GM19463 (cell line): ENCODE measurements around the gene AEN.

ENCODE experiments used
- ATAC-seq: cut with Tn5 transposase; IDR thresholded peaks from one replicate; pipeline ENCODE4 v1.9.1; 2021; ENCODE audit warnings: mild to moderate bottlenecking, moderate library complexity; ENCODE audit not compliant: unreplicated experiment

AEN gene

GRCh38 chr15:88620995-88621772, at the start of gene AEN:
Gene AEN, plus strand, starts transcription at chr15:88621340. Its CDS starts 4,870 bp downstream, at chr15:88626210.
- ATAC-seq: peak; percentile 95

GRCh38 chr15:88571852-88572259, 49.3 kb upstream of the AEN start:
- ATAC-seq: no peak

GRCh38 chr15:88574077-88574476, 47.1 kb upstream of the AEN start:
- no peak for ATAC-seq

- no peak for ATAC-seq
Measured at GRCh38 chr15:88574655-88575054, 46.5 kb upstream of the AEN start.

GRCh38 chr15:88579322-88579721, 41.8 kb upstream of the AEN start:
- ATAC-seq: no peak

GRCh38 chr15:88580532-88580931, 40.6 kb upstream of the AEN start:
- no peak for ATAC-seq

GRCh38 chr15:88586401-88587162, 34.6 kb upstream of the AEN start:
- ATAC-seq: no peak

- ATAC-seq: no peak
Measured at GRCh38 chr15:88590759-88591158, 30.4 kb upstream of the AEN start.

GRCh38 chr15:88591384-88591783, 29.8 kb upstream of the AEN start:
- ATAC-seq: no peak

GRCh38 chr15:88603885-88604284, 17.3 kb upstream of the AEN start:
- no peak for ATAC-seq

- no peak for ATAC-seq
Measured at GRCh38 chr15:88604381-88605188, 16.6 kb upstream of the AEN start.

- ATAC-seq: no peak
Measured at GRCh38 chr15:88605189-88606069, 15.7 kb upstream of the AEN start.

- ATAC-seq: no peak
Measured at GRCh38 chr15:88606070-88606794, 14.9 kb upstream of the AEN start.

GRCh38 chr15:88607951-88608350, 13.2 kb upstream of the AEN start:
- ATAC-seq: no peak

- ATAC-seq: no peak
Measured at GRCh38 chr15:88608607-88609181, 12.4 kb upstream of the AEN start.

- ATAC-seq: no peak
Measured at GRCh38 chr15:88609344-88610090, 11.6 kb upstream of the AEN start.

GRCh38 chr15:88610701-88611231, 10.4 kb upstream of the AEN start:
- no peak for ATAC-seq

- no peak for ATAC-seq
Measured at GRCh38 chr15:88612186-88612796, 8.8 kb upstream of the AEN start.
